Neural cell (in vitro differentiated cells): ENCODE results near the gene RGS12.

Experiments used
- RAD21 ChIP-seq: fragments of 450-650 bp; conservative IDR thresholded peaks from 2 replicates; pipeline ENCODE4 v1.6.1; 2014; ENCODE audit warnings: antibody characterized with exemption, mild to moderate bottlenecking, moderate library complexity
- TAF1 ChIP-seq: IDR thresholded peaks from 2 replicates; pipeline ENCODE4 v1.6.1; 2012; ENCODE audit warnings: low read depth
- TF ChIP-seq, protein P1 (sequence below): fragments of 450-650 bp; IDR thresholded peaks from 2 replicates; pipeline ENCODE4 v1.5.1; 2014; ENCODE audit warnings: antibody characterized with exemption, mild to moderate bottlenecking, moderate library complexity; ENCODE audit not compliant: poor library complexity, severe bottlenecking

DNA sequence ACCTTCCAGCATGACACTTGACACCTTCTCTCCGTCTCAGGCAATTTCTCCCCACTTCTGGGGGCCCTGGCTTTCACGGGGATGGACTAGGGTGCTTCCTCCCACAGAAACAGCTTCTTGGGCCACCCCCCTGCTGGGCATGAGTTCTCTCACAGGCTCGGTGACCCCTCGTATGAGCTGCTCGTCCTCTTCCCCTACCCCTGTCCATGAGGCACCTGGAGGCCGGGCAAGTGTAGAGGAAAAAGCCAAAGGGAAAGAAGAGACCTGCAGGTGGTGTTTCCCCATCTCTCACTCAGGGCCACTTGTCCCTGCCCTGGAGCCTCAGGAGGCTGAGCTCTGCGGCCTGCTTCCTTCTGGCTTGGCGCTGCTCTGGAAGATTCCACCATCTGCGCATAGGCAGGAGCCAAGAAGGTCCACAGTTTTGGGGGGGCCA is 1.9 kb upstream of the RGS12 start:
- TF ChIP-seq RAD21, result no peak
- no peak for TF ChIP-seq TAF1
- TF ChIP-seq, protein P1, sequence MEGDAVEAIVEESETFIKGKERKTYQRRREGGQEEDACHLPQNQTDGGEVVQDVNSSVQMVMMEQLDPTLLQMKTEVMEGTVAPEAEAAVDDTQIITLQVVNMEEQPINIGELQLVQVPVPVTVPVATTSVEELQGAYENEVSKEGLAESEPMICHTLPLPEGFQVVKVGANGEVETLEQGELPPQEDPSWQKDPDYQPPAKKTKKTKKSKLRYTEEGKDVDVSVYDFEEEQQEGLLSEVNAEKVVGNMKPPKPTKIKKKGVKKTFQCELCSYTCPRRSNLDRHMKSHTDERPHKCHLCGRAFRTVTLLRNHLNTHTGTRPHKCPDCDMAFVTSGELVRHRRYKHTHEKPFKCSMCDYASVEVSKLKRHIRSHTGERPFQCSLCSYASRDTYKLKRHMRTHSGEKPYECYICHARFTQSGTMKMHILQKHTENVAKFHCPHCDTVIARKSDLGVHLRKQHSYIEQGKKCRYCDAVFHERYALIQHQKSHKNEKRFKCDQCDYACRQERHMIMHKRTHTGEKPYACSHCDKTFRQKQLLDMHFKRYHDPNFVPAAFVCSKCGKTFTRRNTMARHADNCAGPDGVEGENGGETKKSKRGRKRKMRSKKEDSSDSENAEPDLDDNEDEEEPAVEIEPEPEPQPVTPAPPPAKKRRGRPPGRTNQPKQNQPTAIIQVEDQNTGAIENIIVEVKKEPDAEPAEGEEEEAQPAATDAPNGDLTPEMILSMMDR, result no peak
